NCI-H345 (cell line): ENCODE results near the gene DCAF8.

Experiments
- DNase-seq: peaks from one replicate; lab custom pipeline; 2025; lab: John Stamatoyannopoulos, UW

Gene DCAF8

DNA sequence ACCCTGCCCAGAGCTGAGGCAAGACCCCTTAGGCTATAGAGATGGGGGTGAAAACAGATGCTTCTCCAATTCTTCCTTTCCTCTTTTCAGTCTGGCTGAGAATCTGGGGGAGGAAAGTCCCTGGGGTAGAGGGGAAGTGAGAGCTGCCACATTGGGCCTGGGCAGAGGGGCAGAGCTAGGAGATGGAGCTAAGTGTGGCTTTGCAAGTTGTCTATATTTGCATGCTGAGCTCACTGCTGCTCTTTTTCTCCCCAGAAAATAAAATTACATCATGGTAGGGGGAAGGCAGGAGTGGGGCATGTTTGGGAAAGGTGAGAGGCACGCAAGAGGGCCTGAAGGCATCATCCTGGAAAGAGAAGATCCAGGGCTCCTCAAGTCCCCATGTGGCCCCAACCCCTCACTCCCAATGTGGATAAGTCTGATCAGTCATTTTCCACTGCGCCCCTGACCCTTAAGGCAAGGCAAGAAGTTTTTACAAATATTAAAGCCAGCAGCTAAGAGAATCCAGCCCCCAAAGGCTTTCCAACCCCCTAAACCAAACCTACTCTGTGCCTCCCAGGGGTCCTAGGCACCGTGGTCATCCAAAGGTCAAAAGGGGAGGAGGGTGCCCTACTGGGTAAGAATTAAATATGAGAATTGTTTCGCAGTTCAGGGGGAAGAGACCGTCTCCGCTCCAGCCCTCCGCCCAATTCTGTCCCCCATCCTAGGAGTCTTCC lies 57.7 kb downstream of the DCAF8 start:
- no peak for DNase-seq

DNA sequence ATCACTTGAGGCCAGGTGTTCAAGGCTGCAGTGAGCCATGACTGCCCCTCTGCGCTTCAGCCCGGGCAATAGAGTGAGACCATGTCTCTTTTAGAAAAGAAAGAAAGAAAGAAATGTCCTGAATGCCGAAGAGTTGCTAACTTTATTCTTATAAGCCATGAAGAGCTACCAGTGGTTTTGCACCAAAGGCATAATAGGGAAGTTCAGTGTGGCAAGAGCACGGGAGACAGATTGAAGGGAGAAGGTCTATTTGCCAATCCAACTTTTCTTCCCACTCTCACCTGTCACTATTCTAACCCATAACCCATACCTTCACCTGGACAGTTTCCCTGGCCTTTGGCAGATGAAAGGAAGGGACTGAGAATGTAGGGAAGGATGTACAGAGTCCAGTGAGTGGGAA lies 61.6 kb downstream of the DCAF8 start:
- DNase-seq = no peak

DNA sequence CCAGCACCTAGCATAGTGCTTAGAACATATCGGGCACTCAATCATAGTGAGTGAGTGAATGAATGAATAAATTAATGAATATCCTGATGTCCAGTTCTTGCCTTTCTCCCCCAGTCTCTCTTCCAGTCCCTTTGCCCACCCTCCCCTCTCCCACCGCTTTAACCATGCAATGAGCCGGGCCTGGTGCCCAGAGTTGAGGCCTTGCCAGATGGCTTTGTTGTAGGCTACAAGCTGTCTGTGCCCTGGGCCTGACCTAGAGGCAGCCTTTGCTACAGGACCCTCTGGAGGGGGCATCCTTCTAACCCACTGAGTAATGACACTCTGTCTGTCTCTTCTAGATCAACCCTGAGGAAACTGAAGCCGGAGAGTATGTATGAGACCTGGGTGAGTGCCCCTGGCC lies 65.1 kb downstream of the DCAF8 start:
- no peak for DNase-seq

DNA sequence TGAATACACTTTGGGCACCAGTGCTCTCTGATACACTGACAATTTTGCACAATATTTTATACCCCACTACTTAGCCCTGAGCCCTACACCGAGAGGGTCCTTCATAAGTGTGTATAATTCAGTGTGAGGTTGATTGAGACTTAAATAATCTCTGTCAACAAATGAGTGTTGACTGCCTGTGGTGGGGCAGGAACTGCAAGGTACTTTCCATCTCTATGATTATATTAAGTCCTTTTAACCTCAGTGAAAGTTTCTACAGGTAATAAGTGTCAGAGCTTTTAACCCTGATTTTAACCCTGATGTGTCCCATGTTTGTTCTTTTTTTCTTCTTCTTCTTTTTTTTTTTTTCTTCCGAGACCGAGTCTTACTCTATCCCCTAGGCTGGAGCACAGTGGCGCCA lies 66.2 kb downstream of the DCAF8 start:
- no peak for DNase-seq

DNA sequence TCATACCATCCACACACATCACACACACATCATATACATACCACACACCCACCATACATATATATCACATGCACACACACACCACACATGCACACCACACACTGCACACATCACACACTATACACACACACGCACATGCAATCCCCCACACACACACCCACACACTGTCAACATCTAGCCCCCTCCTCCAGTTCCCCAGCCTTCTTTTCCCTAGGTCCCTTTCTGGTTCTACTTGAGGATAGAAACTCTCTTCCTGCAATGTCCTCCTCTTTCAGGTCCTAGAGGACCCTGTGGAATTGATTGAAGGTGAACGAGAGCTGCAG lies 67.7 kb downstream of the DCAF8 start:
- no peak for DNase-seq

DNA sequence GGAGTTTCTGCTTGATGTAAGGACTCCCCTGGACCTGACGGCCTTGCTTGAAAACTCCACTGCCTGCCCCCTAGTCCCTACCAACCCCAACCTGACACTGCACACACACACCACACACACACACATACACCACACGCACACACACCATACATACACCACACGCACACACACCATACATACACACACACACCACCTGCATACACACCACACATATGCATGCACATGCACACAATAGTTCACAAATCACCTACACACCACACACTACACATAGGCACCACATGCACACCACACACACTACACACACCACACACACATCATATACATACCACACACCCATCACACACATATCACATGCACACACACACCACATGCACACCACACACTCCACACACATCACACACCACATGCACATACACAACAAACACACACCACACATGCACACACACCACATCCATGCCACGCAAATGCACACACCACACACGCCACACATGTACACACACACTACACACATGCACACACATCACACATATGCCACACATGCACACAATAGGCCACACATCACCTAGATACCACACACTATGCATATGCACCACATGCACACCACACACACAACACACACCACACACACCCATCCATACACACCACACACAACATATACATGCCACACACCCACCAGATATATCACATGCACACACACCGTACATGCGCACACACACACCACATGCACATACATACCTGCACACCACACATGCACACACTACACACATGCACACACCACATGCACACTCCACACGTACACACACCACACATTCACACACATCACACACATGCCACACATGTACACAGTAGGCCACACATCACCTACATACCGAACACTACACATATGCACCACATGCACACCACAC lies 68.3 kb downstream of the DCAF8 start:
- DNase-seq = no peak

DNA sequence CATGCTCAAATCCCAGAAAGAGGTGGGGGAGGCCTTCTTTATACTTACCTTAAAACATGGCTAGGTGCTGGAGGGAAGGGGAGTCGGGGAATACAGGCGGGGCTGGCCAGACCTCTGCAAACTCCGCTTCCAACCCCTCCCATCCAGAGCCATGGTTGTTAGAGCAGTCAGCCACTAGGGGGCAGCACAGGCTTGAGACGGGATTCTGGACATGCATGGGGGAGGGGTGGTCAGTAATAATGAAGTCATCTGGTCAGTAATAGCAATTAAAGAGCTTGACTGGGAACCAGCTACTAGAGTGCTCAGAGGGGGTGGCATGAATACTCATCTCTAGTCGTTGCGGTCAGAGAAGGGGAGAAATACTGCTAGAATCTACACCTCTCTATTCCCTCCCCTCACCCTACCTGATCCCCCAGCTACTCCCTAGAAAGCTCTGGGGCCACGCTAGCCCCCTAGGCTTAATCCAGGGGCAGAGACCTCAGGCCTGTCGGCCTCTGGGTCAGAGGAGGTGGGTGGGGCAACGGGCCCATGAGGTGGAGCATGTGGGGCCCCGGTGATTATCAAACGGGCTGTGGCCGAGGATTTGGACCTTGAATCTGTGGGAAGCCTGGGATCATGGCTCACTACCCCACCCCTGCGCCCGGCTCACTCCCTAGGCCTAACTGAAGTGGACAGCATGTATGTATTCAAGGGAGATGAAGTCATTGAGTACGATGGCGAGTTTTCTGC lies 69.1 kb downstream of the DCAF8 start:
- DNase-seq = peak; percentile 78

DNA sequence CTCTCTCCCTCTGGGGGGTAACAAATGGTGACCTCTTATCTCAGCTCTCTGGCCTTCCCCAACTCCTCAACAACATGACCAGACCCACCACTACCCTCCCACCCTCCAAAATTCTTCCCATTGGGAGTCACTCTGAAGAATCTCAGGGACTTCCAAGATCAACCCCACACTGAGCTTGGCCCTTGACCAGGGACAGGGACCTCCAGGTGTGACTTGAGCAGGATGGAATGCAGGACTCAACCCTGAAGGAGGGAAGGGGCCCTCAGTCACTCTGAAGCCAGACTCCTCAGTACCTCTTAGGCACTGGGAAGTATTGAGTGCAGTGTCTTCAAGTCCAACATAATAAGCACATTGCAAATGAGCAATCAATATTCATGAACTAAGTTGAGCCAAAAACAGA lies 70.1 kb downstream of the DCAF8 start:
- DNase-seq = no peak

DNA sequence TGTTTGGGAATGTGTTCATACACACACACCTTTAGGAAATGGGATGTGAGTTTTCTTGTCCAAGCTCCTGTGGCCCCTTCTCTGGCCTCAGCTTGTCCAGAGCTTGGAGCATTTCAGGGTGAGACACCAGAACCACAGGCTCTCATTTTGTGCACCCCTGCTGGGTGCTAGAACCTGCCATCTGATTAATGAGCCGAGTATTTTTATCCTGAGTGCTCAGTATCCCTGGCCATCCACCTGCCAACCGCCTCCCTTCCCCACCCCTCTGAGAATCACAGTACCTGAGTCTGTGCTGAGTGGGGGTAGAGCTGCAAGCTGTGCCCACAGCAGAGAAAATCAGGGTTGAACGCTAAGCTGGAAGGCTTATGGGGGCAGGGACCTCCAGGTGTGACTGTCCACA lies 70.6 kb downstream of the DCAF8 start:
- no peak for DNase-seq

DNA sequence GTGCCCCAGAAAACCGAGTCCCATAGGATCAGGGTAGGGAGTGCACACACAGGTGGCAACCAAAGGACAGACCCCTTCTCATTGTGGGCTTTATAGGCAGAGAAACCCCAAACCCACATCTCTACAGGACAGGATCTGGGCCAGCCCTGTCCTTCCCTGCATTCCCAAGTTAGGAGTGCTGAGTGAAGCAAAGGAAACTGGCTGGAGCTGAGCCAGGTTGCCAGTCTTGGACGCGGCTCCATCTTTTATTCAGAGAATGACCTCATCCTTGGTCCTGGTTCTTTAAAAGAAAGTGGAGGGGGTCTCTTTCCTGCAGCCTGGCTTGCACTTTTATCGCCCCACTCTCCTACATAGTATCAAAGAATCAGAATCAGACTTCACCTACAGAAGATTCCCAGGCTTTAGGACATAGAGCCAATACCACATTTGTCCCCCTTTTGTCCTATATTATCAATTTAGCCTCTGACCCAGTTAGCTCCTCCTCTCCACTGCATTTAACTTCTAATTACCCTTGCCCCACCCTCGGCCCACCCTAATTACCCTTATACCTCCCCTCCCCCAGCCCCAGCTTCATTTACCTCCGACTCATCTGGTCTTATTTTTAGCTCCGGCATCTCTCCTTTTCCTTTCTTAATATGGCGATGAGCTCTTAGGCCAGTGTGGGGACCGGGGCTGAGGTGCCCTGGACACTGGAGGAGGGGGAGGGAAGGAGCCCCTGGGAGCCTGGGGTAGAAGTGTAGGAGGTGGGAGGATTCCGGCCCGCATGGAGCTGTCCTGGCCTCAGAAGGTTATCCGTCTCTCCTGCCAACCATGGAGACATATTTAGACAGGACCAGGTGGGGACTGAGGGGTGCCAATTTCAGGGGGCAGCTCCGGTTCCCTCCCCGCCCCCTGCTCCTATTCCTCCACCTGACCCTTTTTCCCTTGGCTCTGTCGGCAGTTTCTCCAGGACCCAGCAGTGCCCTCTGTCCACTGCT lies 72.4 kb downstream of the DCAF8 start, which contains the start of gene CASQ1:
Gene CASQ1, plus strand, starts transcription at position 927 of the 977 bp plus-strand sequence. CDS start 177 bp downstream, outside the sequence.
- DNase-seq = no peak

DNA sequence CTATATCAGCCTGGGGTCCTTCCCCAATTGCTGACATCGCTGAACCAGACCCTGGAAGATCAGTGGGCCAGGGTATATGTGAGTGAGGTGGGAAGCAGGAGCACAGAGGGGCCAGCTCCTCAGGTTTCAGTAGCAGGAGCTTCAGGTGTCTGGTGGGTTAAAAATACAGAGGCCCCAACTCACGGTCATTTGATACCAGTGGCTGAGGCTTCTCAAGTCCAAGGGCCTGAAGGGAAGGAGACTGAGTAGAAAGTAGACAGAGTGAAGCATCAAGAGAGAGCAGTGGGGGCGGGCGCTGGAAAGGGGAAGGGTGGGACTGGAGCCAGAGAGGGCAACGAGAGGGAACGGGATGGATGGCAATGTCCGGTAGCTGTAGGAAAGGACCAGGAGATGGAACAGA lies 74.0 kb downstream of the DCAF8 start:
- DNase-seq = no peak

DNA sequence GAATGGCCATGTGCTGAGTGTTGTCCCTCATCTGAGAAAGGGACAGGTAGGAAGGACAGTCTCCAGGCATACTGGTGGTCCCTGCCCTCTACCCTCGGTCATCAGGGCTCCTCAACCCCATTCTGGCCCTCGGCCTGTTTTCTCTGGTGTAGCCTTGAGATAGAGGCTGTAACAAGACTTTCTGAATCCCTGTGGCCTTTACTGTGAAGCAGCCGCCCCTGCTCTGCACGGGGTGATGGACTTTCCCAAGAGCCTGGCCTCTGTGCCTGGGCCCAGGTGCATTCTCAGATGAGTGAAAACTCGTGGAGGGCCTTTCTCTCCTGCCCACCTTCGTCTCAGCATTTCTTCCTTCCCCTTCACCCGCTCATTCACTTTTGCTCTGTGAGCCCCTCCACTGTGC lies 74.9 kb downstream of the DCAF8 start:
- DNase-seq = no peak

DNA sequence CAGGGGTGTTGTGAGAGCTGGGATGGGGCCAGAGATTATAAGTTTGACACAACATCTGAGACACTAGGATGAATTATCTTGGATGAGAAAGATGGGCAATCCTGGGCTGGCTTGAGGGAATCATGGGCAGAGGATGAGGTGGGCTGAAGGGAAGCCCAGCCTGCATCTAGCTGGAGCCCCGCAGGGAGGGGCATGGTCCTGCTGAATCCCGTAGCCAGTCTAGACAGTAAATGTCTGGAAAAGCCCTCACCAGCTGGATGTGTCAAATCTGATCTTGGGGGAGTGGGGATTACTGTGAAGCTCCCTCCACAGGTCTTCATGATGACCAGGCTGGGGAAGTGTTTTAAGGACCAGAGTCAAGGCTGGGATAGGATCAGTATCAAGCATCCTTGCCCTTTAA lies 75.6 kb downstream of the DCAF8 start:
- DNase-seq = no peak

DNA sequence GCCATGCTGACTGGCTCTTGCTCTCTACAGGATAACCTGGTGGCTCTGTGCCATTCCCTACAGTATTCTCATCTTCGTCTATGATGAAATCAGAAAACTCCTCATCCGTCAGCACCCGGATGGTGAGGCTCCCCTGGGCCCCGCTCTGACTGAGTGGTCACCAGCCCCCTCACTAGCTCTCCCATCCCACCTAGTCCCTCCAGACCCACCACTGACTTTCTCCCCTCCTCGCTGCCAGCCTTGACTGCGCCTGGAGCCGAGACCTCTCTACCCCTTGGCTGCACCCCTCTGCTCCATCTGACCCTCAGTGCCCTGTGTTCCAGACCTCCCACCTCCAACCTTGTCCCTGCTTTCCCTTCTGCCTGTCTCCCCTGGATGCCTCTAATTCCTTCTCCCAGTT lies 76.1 kb downstream of the DCAF8 start:
- no peak for DNase-seq

DNA sequence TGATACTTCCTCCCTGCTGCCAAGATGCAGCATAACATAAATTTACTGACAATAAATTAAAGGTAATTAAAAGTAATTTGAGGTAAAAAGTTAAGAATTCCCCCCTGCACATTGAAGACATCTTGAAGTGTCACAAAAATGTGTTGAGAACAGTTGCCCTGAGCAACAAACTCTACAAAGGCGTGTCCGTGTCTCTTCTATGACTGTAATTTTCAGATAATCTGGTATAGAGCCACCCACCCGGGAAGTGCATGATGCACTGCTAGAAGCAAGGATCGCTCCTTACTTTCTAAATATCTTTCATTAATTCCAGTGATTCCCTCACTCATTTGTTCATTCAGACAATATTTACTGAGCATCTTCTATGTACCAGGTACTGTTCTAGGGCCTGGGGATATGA lies 83.0 kb downstream of the DCAF8 start:
- DNase-seq = no peak

DNA sequence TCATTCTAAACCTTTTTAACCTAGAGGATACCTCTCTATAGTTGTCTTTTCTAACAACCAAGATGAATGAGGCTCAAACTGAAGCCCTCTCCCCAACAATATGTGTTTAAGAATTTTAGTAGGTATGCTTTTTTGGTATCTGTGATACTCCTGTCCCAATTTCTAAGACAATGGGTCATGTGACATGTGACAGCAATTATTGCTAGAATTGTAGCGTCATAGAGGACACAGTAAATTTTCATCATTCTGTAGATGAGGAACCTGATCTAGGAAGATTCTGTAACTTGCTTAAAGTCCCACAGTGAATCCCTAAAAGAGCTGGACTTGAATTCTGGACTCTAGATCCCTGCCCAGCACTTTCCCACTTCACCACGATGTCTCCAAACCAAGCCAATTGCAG lies 83.6 kb downstream of the DCAF8 start:
- DNase-seq = no peak

DNA sequence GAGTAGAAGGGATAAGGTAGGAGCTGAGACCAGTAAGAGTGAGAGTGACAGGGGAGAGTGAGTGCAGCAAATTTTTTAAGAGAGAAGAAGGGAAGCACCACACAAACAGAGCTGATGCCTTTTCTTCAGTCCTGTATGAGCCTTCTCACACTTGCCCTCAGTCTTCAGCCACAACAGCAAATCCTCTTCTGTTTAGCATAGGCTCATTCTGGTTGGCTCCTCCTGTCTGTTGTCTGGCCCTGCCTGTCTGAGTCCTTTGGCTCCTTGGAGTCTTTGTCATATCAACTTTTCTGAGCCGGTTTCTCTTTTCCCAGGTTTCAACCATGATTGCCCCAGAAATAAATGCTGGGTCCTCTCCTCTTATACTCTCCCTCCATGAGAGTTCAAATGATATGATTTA lies 84.7 kb downstream of the DCAF8 start:
- DNase-seq = no peak

DNA sequence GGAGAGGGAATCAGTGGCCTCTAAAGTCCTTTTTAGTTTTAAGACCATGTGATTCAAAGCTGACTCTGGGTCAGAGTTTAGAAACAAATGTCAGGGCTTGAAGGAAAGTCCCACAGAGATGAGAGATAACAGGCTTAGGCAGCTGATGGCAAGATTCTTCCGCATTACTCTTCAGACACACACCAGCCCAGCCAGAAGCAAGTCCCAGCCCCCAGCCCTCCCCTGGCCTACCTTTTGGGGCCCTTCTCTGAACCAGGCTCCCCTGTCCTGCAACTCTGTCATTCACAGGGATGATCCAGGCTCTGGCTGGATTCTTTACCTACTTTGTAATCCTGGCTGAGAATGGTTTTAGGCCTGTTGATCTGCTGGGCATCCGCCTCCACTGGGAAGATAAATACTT lies 85.1 kb downstream of the DCAF8 start:
- no peak for DNase-seq

DNA sequence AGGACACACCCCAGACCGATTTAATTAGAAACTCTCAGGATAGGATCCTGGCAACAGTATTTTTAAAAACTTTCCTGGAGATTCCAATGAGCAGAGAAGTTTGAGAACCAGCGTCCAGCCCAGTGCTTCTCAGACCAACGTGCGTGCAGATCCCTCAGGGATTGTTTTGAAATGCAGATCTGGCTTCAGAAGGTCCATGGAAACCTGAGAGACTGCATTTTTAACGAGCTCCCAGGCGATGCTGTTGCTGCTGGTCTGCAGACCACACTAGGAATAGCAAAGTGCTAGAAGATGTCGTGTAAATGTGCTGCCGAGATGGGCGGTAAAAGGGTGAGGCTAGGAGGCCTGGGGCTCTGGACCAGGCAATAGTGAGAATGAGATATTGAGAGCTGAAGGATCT lies 90.4 kb downstream of the DCAF8 start:
- DNase-seq = no peak

DNA sequence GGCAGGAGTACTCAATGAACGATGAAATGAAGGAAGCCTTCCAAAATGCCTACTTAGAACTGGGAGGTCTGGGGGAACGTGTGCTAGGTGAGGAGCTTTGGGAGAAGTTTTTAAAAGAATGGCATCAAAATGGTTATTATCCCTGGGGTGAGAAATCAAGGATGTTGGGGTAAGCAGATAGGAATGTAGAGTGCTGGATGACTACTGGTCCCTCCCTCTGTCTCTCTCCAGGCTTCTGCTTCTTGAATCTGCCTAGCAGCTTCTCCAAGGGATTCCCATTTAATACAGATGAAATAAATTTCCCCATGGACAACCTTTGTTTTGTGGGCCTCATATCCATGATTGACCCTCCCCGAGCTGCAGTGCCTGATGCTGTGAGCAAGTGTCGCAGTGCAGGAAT lies 91.0 kb downstream of the DCAF8 start:
- DNase-seq = no peak

DNA sequence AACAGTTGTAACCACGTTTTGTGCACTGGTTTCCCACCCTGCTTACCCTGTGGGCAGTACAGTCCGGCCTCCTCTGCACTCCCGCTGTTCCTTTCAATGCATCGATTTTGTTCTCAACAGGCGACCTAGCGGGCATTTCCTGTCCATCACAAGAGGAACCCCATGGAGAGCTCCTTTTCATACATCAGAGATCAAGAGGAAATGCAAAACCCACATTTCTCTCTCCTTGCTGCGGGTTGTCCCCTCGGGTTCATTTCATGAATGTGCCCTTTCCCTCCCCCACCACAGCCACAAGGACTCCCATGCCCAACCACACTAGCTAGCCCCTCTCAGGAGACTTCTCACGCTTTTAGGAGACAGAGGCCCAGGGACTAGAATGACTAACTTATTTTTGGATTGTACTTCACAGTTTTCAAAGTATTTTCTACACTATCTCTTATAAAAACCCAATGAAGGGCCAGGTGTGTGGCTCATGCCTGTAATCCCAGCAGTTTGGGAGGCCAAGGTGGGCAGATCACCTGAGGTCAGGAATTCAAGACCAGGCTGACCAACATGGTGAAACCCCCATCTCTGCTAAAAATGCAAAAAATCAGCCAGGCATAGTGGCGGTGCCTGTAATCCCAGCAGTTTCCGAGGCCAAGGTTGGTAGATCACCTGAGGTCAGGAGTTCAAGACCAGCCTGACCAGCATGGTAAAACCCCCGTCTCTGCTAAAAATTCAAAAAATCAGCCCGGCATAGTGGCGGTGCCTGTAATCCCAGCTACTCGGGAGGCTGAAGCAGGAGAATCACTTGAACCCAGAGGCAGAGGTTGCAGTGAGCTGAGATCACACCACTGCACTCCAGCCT lies 92.6 kb downstream of the DCAF8 start:
- peak; percentile 77 for DNase-seq
